Measurements from ENCODE around the gene RAX2.
A peak's percentile ranks its signal among the peaks of the same experiment; 100 is the strongest.

The RAX2 gene

GRCh38 chr19:3801412-3802096 lies 29.5 kb upstream of the RAX2 start:
- DNase-seq (ENCODE audit: low spot score) = peak; percentile 52

GRCh38 chr19:3800996-3801395 lies 29.0 kb upstream of the RAX2 start:
- no peak for DNase-seq (ENCODE audit: low spot score)

GRCh38 chr19:3798137-3798536 lies 26.1 kb upstream of the RAX2 start:
- peak; percentile 28 for DNase-seq (ENCODE audit: low spot score)

- no peak for DNase-seq (ENCODE audit: low spot score)
These were observed 24.3 kb upstream of the RAX2 start for GRCh38 chr19:3796358-3796757.

GRCh38 chr19:3793799-3794198 lies 21.8 kb upstream of the RAX2 start:
- no peak for DNase-seq (ENCODE audit: low spot score)

GRCh38 chr19:3792114-3792513 lies 20.1 kb upstream of the RAX2 start:
- no peak for DNase-seq (ENCODE audit: low spot score)

GRCh38 chr19:3790941-3791340 lies 18.9 kb upstream of the RAX2 start:
- DNase-seq (ENCODE audit: low spot score) = no peak

- DNase-seq (ENCODE audit: low spot score) = no peak
These were observed 18.2 kb upstream of the RAX2 start for GRCh38 chr19:3790209-3790734.

GRCh38 chr19:3788996-3789778 lies 17.2 kb upstream of the RAX2 start:
- DNase-seq (ENCODE audit: low spot score) = no peak

GRCh38 chr19:3785938-3786824 lies 14.2 kb upstream of the RAX2 start, which contains the start of gene MATK:
MATK (minus strand) TSS chr19:3786381; CDS start chr19:3785135, 1,246 bp downstream.
- DNase-seq (ENCODE audit: low spot score) = no peak

GRCh38 chr19:3785451-3785937 lies 13.5 kb upstream of the RAX2 start:
- DNase-seq (ENCODE audit: low spot score) = no peak

- DNase-seq (ENCODE audit: low spot score) = no peak
These were observed 12.8 kb upstream of the RAX2 start for GRCh38 chr19:3784607-3785450.

GRCh38 chr19:3783660-3784584 lies 11.9 kb upstream of the RAX2 start:
- DNase-seq (ENCODE audit: low spot score) = no peak

- DNase-seq (ENCODE audit: low spot score) = no peak
These were observed 10.9 kb upstream of the RAX2 start for GRCh38 chr19:3782903-3783302.

- no peak for DNase-seq (ENCODE audit: low spot score)
These were observed 10.3 kb upstream of the RAX2 start for GRCh38 chr19:3782330-3782729.

- no peak for DNase-seq (ENCODE audit: low spot score)
These were observed 9.6 kb upstream of the RAX2 start for GRCh38 chr19:3781603-3782002.

- DNase-seq (ENCODE audit: low spot score) = no peak
These were observed 8.8 kb upstream of the RAX2 start for GRCh38 chr19:3780786-3781304.

- no peak for DNase-seq (ENCODE audit: low spot score)
These were observed 7.1 kb upstream of the RAX2 start for GRCh38 chr19:3778899-3779723.
